ENCODE results near the gene C22orf42.
"Not testable (repeated sequence)": the region's sequence is repeated elsewhere in the genome, so short reads cannot be mapped to it uniquely, and the experiment has no call there.

The C22orf42 gene, protein sequence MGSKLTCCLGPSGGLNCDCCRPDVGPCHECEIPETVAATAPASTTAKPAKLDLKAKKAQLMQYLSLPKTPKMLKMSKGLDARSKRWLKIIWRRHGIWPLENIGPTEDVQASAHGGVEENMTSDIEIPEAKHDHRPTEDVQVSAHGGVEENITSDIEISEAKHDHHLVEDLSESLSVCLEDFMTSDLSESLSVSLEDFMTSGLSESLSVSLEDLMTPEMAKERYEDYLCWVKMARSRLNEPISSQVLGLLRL

DNA sequence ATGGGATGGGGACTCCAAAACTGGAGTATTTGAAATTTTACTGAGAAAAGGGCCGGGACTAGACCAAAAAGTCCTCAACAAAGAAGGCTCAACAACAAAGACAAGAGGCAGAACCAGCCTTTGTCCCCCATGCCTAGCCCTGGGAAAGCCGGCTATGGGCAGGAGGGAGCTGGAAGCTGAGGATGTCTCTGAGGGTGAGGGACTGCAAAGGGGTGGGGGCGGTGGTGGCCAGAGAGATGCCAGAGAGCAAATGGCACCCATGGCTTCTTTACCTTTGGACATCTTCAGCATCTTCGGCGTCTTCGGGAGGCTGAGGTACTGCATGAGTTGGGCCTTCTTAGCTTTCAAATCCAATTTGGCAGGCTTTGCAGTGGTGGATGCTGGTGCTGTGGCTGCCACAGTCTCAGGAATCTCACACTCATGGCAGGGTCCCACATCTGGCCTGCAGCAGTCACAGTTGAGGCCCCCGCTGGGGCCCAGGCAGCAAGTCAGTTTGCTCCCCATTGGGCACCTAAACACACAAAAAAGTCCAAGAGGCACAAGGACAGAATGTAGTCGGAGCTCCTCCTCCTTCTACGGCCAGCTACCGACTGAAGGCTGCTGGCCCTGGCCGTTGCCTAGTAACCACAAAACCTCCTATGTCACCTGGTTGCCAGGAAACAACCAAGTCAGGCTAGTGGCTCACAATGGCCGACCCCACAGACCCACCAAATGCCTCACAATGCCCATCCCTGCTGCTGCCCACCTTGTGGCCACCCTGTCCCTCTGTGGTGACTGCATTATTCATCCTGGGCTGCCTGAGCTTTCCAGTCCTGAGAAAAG lies at the start of gene C22orf42:
C22orf42 (minus strand) TSS at position 592 of the 822 bp plus-strand sequence; CDS start at position 504, 88 bp downstream.
- DNase-seq (ENCODE audit: low read depth in 2 of 2) = no peak

DNA sequence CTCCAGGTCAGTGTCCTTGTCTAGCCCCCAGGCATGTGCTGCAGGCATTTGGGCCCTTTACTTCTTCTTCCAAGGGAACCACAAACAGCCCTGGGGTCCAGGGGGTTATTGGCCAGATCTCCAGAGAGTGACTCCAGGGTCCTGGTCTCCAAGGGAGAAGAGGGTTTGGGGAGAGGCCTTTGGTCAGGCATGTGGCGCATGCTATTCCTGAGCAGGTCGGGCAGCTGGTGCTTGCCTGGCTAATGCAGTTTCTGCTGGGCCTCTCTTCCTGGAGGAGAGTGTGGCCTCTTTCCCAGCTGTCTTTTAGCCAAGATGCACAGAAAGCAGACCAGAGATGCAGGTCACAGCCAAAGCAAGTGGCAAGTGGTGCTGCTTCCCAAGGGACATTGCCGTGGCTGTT lies 49.6 kb upstream of the C22orf42 start:
- no peak for DNase-seq (ENCODE audit: low read depth in 2 of 2)

DNA sequence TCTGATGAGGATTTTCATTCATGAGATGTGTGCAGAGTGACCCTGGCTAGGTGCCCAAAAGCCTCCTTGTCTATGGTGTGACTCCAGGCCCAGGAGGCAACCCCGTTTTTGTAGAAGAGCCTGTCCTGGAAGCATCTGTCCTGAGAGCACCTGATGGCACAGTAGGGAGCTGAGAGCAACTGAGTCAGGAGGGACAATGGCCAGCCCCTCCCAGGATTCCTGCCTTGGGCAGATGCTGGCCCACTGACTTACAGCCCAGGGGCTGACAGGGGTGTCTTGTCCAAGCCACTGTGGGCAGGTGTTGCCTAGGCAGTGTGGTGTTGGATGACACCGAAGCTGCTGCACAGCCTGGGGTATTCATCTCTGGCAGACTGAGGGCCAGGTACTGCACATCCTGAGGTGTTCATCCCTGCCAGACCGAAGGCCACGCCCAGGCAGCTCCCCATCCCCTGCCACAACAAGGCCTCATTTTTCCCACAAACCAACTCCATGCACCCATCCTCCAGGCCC lies 48.9 kb upstream of the C22orf42 start:
- no peak for DNase-seq (ENCODE audit: low read depth in 2 of 2)

DNA sequence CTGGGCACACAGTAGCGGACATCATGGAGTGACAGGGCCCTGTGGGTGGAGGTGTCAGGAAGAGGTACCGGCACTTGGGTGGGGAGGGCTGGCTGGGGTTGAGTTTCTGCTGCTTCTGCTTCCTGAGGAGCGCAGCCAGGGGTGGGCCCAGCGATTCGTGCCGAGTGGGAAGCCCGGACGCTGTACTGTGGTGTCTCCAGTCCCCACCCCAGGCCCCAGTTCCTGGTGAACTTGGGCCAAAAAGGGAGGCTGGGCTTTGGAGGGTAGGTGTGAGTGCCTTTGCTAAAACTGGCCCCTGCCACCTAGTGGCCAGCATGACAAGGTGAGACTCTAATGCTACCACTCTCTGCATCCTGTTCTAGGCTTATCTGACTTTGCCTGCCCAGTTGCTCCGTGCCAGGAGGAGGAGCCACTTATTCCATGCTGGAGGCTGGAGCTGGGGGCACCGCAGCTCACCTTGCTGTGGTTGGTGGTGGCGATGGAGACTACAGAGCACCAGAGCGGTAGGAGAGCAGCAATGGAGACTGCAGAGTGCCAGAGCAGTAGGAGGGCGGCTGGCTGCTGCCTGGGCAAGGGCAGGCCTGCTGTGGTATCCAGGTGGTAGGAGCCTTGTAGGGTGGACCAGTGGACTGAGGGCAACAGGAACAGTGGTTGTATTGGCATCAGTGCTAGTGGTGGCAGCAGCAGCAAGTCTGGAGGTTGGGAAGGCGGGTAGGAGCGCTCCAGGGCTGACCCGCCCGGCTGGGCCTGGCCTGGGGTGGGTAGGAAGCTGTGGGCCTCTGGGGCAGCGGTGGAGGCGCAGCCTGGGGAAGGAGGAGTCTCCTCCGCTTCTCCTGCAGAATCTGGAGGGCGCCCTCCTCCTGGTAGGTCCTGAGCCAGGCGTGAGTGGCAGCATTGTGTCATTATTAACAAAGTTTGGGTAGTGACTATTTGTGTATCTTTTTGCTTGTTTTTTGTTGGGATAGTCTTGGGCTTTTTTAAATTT lies 48.0 kb upstream of the C22orf42 start:
- no peak for DNase-seq (ENCODE audit: low read depth in 2 of 2)

DNA sequence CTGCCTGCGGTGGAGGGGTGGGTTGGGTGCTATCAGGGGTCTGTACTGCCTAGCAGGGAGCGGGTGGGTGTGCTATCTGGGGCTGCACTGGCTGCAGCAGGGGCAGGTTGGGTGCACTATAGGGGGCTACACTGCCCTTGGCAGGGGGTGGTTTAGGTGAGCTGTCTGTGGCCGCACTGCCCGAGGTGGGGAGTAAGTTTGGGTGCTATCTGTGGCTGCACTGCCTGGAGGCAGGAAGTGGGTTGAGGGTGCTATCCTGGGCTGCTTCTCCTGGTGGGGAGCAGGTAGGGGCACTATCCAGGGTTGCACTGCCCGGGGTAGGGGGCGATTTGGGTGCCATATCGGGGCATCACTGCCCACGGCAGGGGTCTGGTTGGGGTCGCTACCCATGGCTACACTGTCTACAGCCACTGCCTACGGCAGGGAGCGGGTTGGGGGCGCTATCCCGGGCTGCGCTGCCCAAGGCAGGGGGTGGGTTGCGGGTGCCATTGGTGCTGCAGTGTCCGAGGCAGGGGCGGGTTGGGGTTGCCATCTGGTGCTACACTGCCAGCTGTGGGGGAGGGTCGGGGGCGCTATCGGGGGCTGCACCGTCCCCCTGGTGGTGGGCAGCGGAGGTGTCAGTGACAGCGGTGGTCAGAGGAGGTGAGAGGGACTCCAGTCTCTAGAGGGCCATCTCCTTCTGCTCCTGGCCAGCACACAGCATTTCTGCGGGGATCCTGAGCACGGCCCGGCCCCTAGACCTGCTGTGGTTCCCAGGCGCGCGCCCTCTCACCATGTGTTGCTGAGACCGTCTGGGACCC lies 47.1 kb upstream of the C22orf42 start:
- DNase-seq (ENCODE audit: low read depth in 2 of 2) = no peak

DNA sequence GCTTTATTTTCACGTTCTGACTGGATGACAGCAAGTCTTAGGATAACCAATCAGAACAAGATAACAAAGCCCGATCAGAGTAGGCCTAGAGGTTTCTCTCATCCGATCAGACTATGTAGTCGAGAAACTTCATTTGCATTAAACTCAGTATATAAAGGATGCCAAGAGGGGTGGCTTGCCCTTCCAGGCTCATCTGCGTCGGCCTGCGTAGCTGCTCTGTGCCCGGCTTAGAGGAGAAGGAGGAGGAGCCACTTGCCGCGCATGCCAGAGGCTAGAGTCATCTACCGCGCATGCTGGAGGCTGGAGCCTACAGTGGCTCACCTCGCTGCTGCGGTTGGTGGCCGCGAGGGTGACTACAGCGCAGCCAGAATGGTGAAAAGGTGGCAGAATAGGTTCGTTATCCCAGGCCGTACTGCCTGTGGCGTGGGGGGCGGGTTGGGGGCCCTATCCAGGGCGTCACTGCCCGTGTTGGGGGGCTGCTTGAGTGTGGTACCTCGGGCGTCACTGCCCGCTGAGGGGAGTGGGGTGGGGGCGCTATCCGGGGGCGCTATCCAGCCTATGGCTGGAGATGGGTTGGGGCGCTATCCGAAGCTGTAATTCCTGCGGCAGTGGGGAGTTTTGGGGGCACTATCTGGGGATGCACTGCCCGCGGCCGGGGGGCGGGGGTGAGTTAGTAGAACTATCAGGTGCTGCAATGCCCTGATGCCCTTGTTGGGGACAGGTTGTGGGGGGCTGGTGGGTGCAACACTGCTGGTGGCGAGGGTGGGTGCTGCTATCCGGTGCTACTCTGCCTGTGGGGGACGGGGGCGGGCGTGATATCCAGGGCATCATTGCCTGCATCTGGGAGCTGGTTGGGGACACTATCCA lies 46.0 kb upstream of the C22orf42 start, which contains the start of gene RFPL2:
RFPL2 (minus strand) TSS at position 218 of the 867 bp plus-strand sequence. CDS start 2,622 bp downstream, outside the sequence.
- no peak for DNase-seq (ENCODE audit: low read depth in 2 of 2)

DNA sequence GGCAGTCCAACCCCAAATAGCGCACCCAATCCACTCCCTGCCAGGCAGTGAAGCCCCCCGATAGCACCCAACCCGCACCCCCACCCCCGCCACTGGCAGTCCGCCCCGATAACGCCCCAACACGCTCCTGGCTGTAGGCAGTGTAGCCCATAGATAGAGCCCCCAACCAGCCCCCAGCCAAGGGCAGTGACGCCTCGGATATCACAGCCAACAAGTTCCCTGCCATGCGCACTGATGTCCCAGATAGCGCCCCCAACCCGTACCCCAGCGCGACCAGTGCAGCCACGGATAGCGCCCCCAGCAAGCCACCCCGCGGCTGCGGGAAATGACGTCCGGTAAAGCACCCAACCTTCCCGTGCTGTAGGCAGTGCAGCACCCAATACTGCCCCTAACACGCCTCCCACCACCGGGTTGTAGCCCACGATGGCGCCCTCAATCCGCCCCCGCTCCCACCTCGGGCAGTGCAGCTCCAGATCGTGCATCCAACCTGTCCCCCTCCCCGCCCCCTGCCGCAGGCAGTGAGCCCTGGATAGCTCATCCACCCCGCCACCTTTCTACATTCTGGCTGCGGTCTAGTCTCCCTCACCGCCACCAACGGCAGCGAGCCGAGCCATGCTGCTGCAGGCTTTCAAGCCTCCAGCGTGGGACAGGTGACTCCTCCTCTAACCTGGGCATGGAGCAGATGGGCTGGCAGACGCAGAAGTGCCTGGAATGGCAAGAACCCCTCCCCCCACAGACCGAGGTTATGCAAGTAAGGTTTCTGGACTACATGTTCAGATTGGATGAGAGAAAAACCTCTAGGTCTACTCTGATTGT lies 45.1 kb upstream of the C22orf42 start:
- no peak for DNase-seq (ENCODE audit: low read depth in 2 of 2)

DNA sequence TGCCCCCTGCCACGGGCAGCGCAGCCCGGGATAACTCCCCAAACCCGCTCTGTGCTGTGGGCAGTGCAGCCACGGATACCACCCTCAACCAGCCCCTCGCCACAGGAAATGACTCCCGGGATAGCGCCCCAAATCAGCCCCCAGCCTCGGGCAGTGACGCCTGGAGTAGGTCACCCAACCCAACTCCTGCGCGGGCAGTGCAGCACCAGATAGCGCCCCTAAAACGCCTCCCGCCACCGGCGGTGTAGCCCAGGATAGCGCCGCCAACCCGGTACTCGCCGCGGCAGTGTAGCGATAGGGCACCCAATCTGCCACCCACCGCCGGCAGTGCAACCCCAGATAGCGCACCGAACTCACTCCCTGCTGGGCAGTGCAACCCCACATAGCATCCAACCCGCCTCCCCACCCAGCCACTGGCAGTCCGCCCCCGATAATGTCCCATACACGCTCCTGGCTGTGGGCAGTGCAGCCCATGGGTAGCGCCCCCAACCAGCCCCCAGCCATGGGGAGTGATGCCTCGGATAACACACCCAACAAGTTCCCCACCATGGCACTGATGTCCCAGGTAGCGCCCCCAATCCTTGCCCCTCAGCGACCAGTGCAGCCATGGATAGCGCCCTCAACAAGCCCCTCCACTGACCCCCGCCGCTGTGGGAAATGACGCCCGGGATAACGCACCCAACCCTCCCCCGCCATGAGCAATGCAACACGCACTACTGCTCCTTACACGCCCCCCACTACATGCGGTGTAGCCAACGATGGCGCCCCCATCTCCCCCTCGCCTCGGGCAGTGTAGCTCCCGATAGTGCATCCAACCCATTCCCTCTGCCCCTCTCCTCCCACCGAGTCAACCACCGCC lies 44.3 kb upstream of the C22orf42 start:
- DNase-seq (ENCODE audit: low read depth in 2 of 2) = no peak

DNA sequence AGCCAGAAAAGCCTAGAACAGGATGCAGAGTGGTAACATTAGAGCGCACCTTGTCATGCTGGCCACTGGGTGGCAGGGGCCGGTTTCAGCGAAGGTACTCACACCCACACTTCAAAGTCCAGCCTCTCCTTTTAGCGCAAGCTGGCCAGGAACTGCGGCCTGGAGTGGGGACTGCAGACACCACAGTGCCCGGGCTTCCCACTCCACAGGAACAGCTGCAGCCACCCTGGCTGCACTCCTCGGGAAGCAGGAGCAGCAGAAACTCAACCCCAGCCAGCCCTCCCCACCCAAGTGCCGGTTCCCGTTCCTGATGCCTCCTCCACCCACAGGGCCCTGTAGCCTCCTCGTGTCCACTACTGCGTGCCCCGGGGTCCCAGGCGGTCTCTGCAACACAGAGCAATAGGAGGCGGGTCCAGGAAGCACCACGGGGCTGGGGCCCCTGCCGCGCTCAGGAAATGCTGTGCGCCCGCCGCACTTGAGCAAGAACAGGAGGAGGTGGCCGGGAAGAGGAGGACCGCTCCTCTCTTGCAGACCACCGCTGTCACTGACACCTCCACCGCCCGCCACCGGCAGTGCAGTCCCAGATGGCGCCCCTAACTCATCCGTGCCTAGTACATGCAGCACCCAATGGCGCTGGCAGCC lies 43.6 kb upstream of the C22orf42 start:
- no peak for DNase-seq (ENCODE audit: low read depth in 2 of 2)

DNA sequence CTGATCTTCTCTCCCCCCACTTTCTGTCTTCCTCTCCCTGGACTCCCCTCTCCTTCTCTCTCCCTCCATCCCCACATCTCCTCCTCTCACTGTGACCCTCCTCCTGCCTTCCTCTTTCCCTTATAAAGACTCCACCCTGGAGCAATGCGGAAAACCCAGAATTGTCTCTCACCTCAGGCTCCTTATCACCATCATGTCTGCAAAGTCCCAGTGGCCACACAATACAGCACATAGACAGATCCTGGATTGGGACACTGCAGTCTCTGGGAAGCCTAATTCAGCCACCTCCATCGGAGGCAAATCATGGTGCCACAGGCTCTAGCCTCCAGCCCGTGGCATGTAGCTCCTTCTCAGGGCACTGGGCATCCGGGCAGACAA lies 43.0 kb upstream of the C22orf42 start:
- DNase-seq (ENCODE audit: low read depth in 2 of 2) = no peak

DNA sequence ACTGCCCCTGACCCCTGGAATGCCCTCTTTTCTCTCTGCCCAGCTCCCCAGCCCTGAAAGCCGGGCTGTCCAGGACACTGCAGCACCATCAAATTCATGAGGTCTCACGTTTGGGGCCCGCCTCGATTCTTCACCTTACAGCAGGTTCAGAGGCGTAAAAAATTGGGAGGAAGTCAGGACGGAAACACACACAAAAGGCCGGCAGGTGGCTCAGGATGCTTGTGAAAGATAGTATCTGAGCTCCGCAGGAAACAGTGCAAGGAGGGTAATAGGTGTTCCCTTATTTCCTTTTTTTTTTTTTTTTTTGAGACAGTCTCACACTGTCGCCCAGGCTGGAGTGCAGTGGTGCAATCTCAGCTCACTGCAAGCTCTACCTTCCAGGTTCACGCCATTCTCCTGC lies 41.6 kb upstream of the C22orf42 start:
- no peak for DNase-seq (ENCODE audit: low read depth in 2 of 2)

DNA sequence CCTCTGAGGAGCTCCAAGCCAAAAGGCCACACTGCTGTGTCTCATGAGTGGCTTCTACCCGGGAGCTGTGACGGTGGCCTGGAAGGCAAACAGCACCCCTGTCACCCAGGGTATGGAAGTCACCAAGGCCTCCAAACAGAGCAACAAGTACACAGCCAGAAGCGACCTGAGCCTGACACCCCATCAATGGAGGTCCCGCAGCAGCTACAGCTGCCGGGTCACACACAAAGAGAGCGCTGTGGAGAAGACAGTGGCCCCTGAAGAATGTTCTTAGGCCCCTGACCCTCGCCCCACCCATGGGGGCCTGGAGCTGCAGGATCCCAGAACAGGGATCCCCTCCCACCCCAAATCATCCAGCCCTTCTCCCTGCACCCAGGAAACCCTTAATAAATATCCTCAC lies 40.9 kb upstream of the C22orf42 start:
- no peak for DNase-seq (ENCODE audit: low read depth in 2 of 2)

DNA sequence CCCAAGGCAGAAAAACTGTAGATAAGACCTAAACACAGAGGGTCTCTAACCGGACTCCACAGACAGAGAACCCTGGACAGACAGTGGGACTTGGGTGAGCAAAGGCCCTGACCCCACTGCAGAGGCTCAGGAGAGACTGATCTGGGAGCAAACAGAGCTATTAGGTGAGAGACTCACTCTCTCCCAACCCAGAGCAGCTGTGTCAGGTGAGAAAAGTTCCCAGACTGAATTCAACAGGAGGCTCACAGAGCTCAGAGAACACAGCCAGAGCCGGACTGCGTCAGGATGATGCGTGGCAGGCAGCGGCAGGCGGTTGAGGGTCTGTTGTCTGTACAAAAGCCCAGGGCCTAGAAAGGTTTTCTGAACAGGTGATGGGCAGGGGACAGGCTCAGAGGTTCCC lies 40.2 kb upstream of the C22orf42 start:
- DNase-seq (ENCODE audit: low read depth in 2 of 2) = no peak

DNA sequence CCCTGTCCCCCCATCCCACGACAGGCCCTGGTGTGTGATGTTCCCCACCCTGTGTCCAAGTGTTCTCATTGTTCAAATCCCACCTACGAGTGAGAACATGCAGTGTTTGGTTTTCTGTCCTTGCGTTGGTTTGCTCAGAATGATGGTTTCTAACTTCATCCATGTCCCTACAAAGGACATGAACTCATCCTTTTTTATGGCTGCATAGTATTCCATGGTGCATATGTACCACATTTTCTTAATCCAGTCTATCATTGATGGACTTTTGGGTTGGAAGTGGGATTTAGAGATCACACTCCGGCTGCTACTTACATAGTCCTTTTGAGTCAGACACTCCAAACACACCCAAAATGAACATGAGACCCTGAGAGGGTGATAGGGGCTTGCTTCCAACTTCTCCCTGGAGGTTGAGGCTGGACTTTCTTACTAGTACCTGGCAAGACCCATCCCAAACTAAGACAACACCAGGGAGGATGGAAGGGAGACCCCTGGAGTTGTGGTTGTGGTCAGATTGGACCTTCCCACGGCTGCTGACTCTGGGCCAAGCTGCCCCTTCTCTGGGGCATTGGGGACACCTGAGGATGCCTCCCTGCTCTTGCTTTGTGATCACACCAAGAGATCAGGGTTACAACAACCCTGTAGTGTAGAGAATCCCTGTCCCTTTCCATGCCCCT lies 38.6 kb upstream of the C22orf42 start:
- not testable (repeated sequence) for DNase-seq (ENCODE audit: low read depth in 2 of 2)

DNA sequence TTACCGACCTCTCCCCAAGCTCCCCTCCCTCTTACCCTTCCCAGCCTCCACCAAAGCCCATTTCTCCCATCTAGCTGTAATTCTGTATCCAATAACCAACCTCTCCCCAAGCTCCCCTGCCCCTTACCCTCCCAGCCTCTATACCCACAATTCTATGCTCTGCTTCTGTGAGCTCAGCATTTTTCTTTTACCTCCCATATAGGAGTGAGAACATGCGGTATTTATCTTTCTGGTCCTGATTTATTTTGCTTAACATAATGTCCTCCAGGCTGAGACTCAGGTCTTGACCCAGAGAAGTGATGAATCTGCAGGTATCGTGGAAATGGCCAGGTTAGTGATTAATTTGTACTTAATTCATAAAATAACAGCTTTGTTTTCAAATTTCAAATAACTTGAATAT lies 36.8 kb upstream of the C22orf42 start:
- not testable (repeated sequence) for DNase-seq (ENCODE audit: low read depth in 2 of 2)

DNA sequence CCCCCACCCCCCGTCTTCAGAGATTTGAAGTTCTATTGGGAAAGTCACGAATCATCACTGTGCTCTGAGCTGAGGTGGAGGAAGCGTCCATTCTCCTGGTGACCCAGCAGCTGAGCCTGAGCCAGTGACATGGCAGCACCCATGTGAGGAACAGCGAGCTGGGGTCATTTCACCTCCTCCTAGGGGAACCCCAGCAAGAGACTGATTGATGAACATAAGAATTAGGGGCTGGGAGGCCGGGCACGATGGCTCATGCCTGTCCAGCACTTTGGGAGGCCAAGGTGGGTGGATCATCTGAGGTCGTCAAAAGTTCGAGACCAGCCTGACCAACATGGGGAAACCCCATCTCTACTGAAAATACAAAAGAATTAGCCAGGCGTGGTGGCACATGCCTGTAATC lies 34.2 kb upstream of the C22orf42 start:
- DNase-seq (ENCODE audit: low read depth in 2 of 2) = not testable (repeated sequence)

DNA sequence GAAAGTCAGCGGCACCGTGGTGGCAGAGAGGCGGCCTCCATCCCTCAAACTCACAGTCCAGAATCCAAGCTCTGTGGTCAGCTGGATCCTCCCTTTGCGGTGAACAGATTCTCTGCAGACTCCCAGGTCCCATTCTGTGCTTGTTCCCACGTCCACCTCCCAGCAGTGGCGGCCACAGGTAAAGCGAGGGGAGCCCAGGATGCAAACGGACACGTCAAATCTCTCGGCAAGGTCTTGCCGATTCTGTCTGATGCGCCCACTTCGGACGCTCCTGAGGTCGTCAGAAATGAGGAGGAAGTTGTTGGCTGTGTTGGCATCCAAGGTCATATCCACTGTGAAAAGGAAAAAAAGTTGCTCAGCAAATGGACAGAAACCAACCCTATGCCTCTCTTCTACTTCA lies 31.9 kb upstream of the C22orf42 start:
- not testable (repeated sequence) for DNase-seq (ENCODE audit: low read depth in 2 of 2)

All from stimulated activated CD4-positive, alpha-beta T cell treated with anti-CD3 and anti-CD28 coated beads, Interleukin-15, amount 100 ng/mL, for 48 hours (primary cell).